ENCODE results near the gene TRIM52. TPM values are rescaled to one million over a fixed set of nuclear protein-coding genes. Genes with fewer than 3 reads are reported as not detected.

The TRIM52 gene
- total RNA-seq (2012; rRNA removed) (2.3 and 3.9 TPM in 2 replicates), polyA plus RNA-seq (2012; rRNA removed) (6.1 and 6.9 TPM in 2 replicates), Bru-seq, nascent RNA (percentile 75 among the genes with signal in this experiment), BruChase-seq, experiment 1, labeled RNA remaining after a 6-hour chase (percentile 84 among the genes with signal in this experiment), BruChase-seq, experiment 2, labeled RNA remaining after a 2-hour chase (percentile 87 among the genes with signal in this experiment)
- 1.4 and 1.9 TPM in 2 replicates for polyA plus RNA-seq (2012; cell fraction: cytosol; rRNA removed)
- polyA plus RNA-seq (2012; cell fraction: nucleus; rRNA removed; ENCODE audit: low replicate concordance), result 11.0 and 27.8 TPM in 2 replicates
- long read RNA-seq, partial matches to known transcripts, result 0 of 5 reads
- long read RNA-seq, other reads (novel, unspliced or antisense), result 1 of 5 reads

- Histone ChIP-seq H3K27ac (ENCODE audit: insufficient read depth, low read length) (peak within 1 kb of the TSS; percentile 97), H2AFZ (replicated peaks; ENCODE audit: low read length, poor library complexity) (peak within 1 kb of the TSS; percentile 93), H3K9me3 (ENCODE audit: control insufficient read depth, insufficient read depth, low read length) (no peaks in the 10 kb centered on the region), H2BK5ac (ENCODE audit: low read depth, low read length, poor library complexity, severe bottlenecking) (peak within 1 kb of the TSS; percentile 91), H3K4me3 (ENCODE audit: insufficient read depth, low read depth, low read length) (peak within 1 kb of the TSS; percentile 95), H3K4me2 (ENCODE audit: low read depth, low read length) (peak within 1 kb of the TSS; percentile 98), H4K91ac (ENCODE audit: insufficient read depth, low read depth, low read length) (peak within 1 kb of the TSS; percentile 76), H3K4ac (ENCODE audit: low read depth, low read length) (peak within 1 kb of the TSS; percentile 79), H3K23ac (ENCODE audit: low read depth, low read length) (peak within 1 kb of the TSS; percentile 75), H2BK15ac (ENCODE audit: low read depth, low read length) (no peak within 1 kb of the TSS), H2AK9ac (replicated peaks; ENCODE audit: low read depth, low read length, poor library complexity) (peak within 1 kb of the TSS; percentile 98), H3K79me1 (ENCODE audit: low read depth in 1 of 2, low read length in 2 of 2) (peaks cover 8 to 56% of the 10 kb centered on the region in 2 experiments; a peak in 3 of 4 replicates), H3K56ac (ENCODE audit: extremely low read depth, insufficient read depth, low read length) (peak within 1 kb of the TSS; percentile 84), H3K36me3 (ENCODE audit: control insufficient read depth, insufficient read depth, low read length) (peaks cover 7% of the 10 kb centered on the region; the same call in 1 of the 2 replicates), H3K9ac (ENCODE audit: low read depth, low read length) (peak within 1 kb of the TSS; percentile 96), H2BK120ac (ENCODE audit: low read depth, low read length) (peak within 1 kb of the TSS; percentile 40; the same call in 1 of the 2 replicates), H3K27me3 (ENCODE audit: control insufficient read depth, insufficient read depth, low read length) (no peaks in the 10 kb centered on the region), H3K4me1 (ENCODE audit: control insufficient read depth, insufficient read depth, low read length) (peaks cover 2% of the 10 kb centered on the region; the same call in 1 of the 2 replicates), H4K20me1 (ENCODE audit: insufficient read depth, low read length) (peaks cover 29% of the 10 kb centered on the region), H2BK20ac (ENCODE audit: low read depth, low read length) (no peak within 1 kb of the TSS), H3K18ac (ENCODE audit: low read depth, low read length) (peak within 1 kb of the TSS; percentile 70; the same call in 1 of the 2 replicates), H4K5ac (ENCODE audit: low read depth, low read length) (peak within 1 kb of the TSS; percentile 93), H3K14ac (replicated peaks; ENCODE audit: low read depth, low read length) (peak within 1 kb of the TSS; percentile 97), H3K9me1 (ENCODE audit: insufficient read depth, low read length) (peaks cover 7% of the 10 kb centered on the region), H2AK5ac (ENCODE audit: low read depth, low read length) (peak within 1 kb of the TSS; percentile 96), H4K8ac (ENCODE audit: low read depth in 2 of 2, low read length in 2 of 2) (peak within 1 kb of the TSS; percentile 76 to 94)
- CTCF ChIA-PET, result interaction anchor here (1.3 to 1.4 kb wide), 2 partner anchors 9 to 19 kb away, joined by 3 to 5 read pairs; no protein-coding TSS in a partner anchor
- DNase-seq (peak; percentile 87), ATAC-seq (ENCODE audit: low read depth) (peak; percentile 87)
- in situ Hi-C loops (cut with MboI; ENCODE audit: low sequenced_read_pairs), result no loop called here
- TF ChIP-seq MXI1 (IDR thresholded peaks at IDR 0.05; ENCODE audit: borderline replicate concordance, low read depth, low read length) (peak; percentile 77), CEBPB (IDR thresholded peaks at IDR 0.05; ENCODE audit: low read depth, low read length) (no peak), POLR2A (IDR thresholded peaks at IDR 0.05; ENCODE audit: low read depth, low read length) (peak; percentile 77; the same call in 1 of the 2 replicates), NFE2L2 (IDR thresholded peaks at IDR 0.05; ENCODE audit: low read depth, low read length) (no peak), MAFK (IDR thresholded peaks at IDR 0.05; ENCODE audit: low read depth, low read length) (no peak), USF2 (IDR thresholded peaks at IDR 0.05; ENCODE audit: low read depth, low read length) (no peak), MAZ (IDR thresholded peaks at IDR 0.05; ENCODE audit: borderline replicate concordance, low read depth, low read length) (peak; percentile 72; the same call in 1 of the 2 replicates), BHLHE40 (IDR thresholded peaks at IDR 0.05; ENCODE audit: low read depth, low read length) (peak; percentile 46; the same call in 1 of the 2 replicates), CTCF (conservative IDR thresholded peaks at IDR 0.05; ENCODE audit: low read depth, low read length) (0 out of 2 replicates have a peak, but pooled peaks have one; percentile 1)
- POLR2A ChIA-PET (ENCODE audit: unreplicated experiment), result interaction anchor here (0.7 kb wide), 1 partner anchor 1687 kb away, joined by 3 read pairs; no protein-coding TSS in a partner anchor
- dilution Hi-C loops (cut with HindIII; ENCODE audit: low sequenced_read_pairs, unreplicated experiment), result no loop called here
- no CpG with 5 or more reads among the region's 43 CpGs for WGBS, 2 experiments (ENCODE audit: extremely low coverage in 2 of 2, insufficient read length in 1 of 2)
- intact Hi-C loops (cut with micrococcal nuclease), result loop anchor here (1.0 to 5.0 kb wide), 2 partner anchors 15 to 74 kb away; no protein-coding TSS in a partner anchor
- no TSS peak for BruUV-seq (replicated peaks)
Observed at GRCh38 chr5:181260720-181261319, at the start of gene TRIM52. TSS of gene TRIM52 (minus strand) at chr5:181261143. CDS start at chr5:181260813, 330 bp downstream.

Data from IMR-90 (cell line).